ENCODE measurements around the gene DMD.

- TF ChIP-seq POLR2AphosphoS5 (IDR thresholded peaks at IDR 0.05; ENCODE audit: low read depth, low read length), result no peak
- TF ChIP-seq CTCF (IDR thresholded peaks at IDR 0.05), result no peak
These were observed 1836.6 kb downstream of the DMD start for GRCh38 chrX:31374786-31375185.

All from Panc1 (cell line).